BLaER1 (cell line): ENCODE data around the gene ENOX2.
A peak's percentile ranks its signal among the peaks of the same experiment; 100 is the strongest.

Source experiments
- H3K27ac ChIP-seq: shearing (Covaris generic); formaldehyde crosslinking; 2 replicates; pipeline ENCODE4 v1.8.1; 2022
- H3K27me3 ChIP-seq: shearing (Covaris generic); formaldehyde crosslinking; 2 replicates; pipeline ENCODE4 v1.8.1; 2022
- H3K36me3 ChIP-seq: shearing (Covaris generic); formaldehyde crosslinking; 2 replicates; pipeline ENCODE4 v1.8.1; 2022
- H3K4me1 ChIP-seq: shearing (Covaris generic); formaldehyde crosslinking; 2 replicates; pipeline ENCODE4 v1.8.1; 2022
- H3K4me2 ChIP-seq: shearing (Covaris generic); formaldehyde crosslinking; 2 replicates; pipeline ENCODE4 v1.8.1; 2022
- H3K4me3 ChIP-seq: shearing (Covaris generic); formaldehyde crosslinking; 2 replicates; pipeline ENCODE4 v1.8.1; 2022
- H3K9ac ChIP-seq: shearing (Covaris generic); formaldehyde crosslinking; 2 replicates; pipeline ENCODE4 v1.8.1; 2022
- H3K9me3 ChIP-seq: shearing (Covaris generic); formaldehyde crosslinking; 2 replicates; pipeline ENCODE4 v1.8.1; 2022
- H4K20me1 ChIP-seq: shearing (Covaris generic); formaldehyde crosslinking; 2 replicates; pipeline ENCODE4 v1.8.1; 2022
- Cebpa-rat ChIP-seq: shearing (Covaris generic); IDR thresholded peaks from 2 replicates; pipeline ENCODE4 v1.8.1; 2022

ENOX2 gene

GRCh38 chrX:130741584-130741983 lies 161.4 kb downstream of the ENOX2 start:
- no peak overlapping the region for H3K4me2 ChIP-seq
- no peaks in the 10 kb centered on the region for H3K36me3 ChIP-seq
- H3K4me1 ChIP-seq: no peaks in the 10 kb centered on the region
- no peak overlapping the region for H3K9ac ChIP-seq
- no peak overlapping the region for H3K4me3 ChIP-seq
- H3K9me3 ChIP-seq: no peaks in the 10 kb centered on the region
- peaks cover 91% of the 10 kb centered on the region for H3K27me3 ChIP-seq
- no peak overlapping the region for H3K27ac ChIP-seq
- no peak for TF ChIP-seq Cebpa-rat
- H4K20me1 ChIP-seq: peaks cover 14% of the 10 kb centered on the region; the same call in 1 of the 2 replicates

- Histone ChIP-seq H3K9me3 (no peaks in the 10 kb centered on the region), H3K27me3 (peaks cover 91% of the 10 kb centered on the region), H3K27ac (no peak overlapping the region), H3K4me3 (no peak overlapping the region), H3K36me3 (no peaks in the 10 kb centered on the region), H4K20me1 (peaks cover 12% of the 10 kb centered on the region; the same call in 1 of the 2 replicates), H3K4me2 (no peak overlapping the region), H3K9ac (no peak overlapping the region), H3K4me1 (no peaks in the 10 kb centered on the region)
- TF ChIP-seq Cebpa-rat: no peak
Measured at GRCh38 chrX:130741151-130741550, 161.9 kb downstream of the ENOX2 start.

GRCh38 chrX:130738638-130739195 lies 164.3 kb downstream of the ENOX2 start:
- Histone ChIP-seq H3K27ac (no peak overlapping the region), H3K9ac (no peak overlapping the region), H3K4me1 (no peaks in the 10 kb centered on the region), H3K4me3 (no peak overlapping the region), H3K36me3 (no peaks in the 10 kb centered on the region), H3K9me3 (no peaks in the 10 kb centered on the region), H3K4me2 (no peak overlapping the region), H3K27me3 (peaks cover 91% of the 10 kb centered on the region), H4K20me1 (peaks cover 12% of the 10 kb centered on the region; the same call in 1 of the 2 replicates)
- TF ChIP-seq Cebpa-rat: no peak

- TF ChIP-seq Cebpa-rat: no peak
- no peaks in the 10 kb centered on the region for H3K4me1 ChIP-seq
- H4K20me1 ChIP-seq: peaks cover 7% of the 10 kb centered on the region; the same call in 1 of the 2 replicates
- H3K9me3 ChIP-seq: peaks cover 14% of the 10 kb centered on the region
- H3K9ac ChIP-seq: no peak overlapping the region
- no peak overlapping the region for H3K27ac ChIP-seq
- no peak overlapping the region for H3K4me2 ChIP-seq
- no peaks in the 10 kb centered on the region for H3K36me3 ChIP-seq
- H3K27me3 ChIP-seq: peaks cover 77% of the 10 kb centered on the region
- H3K4me3 ChIP-seq: no peak overlapping the region
Measured at GRCh38 chrX:130734713-130735112, 168.3 kb downstream of the ENOX2 start.

- no peak for TF ChIP-seq Cebpa-rat
- no peaks in the 10 kb centered on the region for H3K4me1 ChIP-seq
Measured at GRCh38 chrX:130728208-130728607, 174.8 kb downstream of the ENOX2 start.

GRCh38 chrX:130726661-130727060 lies 176.3 kb downstream of the ENOX2 start:
- H3K9me3 ChIP-seq: peaks cover 23% of the 10 kb centered on the region
- H3K27ac ChIP-seq: no peak overlapping the region
- peaks cover 85% of the 10 kb centered on the region for H3K27me3 ChIP-seq
- no peak overlapping the region for H3K4me2 ChIP-seq
- peaks cover 7% of the 10 kb centered on the region for H3K36me3 ChIP-seq
- no peak overlapping the region for H3K9ac ChIP-seq
- H3K4me1 ChIP-seq: no peaks in the 10 kb centered on the region
- H4K20me1 ChIP-seq: no peaks in the 10 kb centered on the region; the same call in 1 of the 2 replicates
- TF ChIP-seq Cebpa-rat: no peak
- no peak overlapping the region for H3K4me3 ChIP-seq

More at GRCh38 chrX:130728208-130728607, 174.8 kb downstream of the ENOX2 start:
- H4K20me1 ChIP-seq: no peaks in the 10 kb centered on the region
- no peak overlapping the region for H3K9ac ChIP-seq
- peaks cover 80% of the 10 kb centered on the region for H3K27me3 ChIP-seq
- no peak overlapping the region for H3K4me2 ChIP-seq
- H3K27ac ChIP-seq: no peak overlapping the region
- H3K4me3 ChIP-seq: 0 out of 2 replicates have a peak overlapping the region, but pooled peaks have one; percentile 12
- H3K9me3 ChIP-seq: peaks cover 35% of the 10 kb centered on the region
- peaks cover 7% of the 10 kb centered on the region for H3K36me3 ChIP-seq

GRCh38 chrX:130725519-130725918 lies 177.5 kb downstream of the ENOX2 start:
- no peak overlapping the region for H3K4me2 ChIP-seq
- peaks cover 7% of the 10 kb centered on the region for H3K36me3 ChIP-seq
- H3K9ac ChIP-seq: no peak overlapping the region
- TF ChIP-seq Cebpa-rat: no peak
- H4K20me1 ChIP-seq: no peaks in the 10 kb centered on the region; the same call in 1 of the 2 replicates
- peaks cover 94% of the 10 kb centered on the region for H3K27me3 ChIP-seq
- peaks cover 21% of the 10 kb centered on the region for H3K9me3 ChIP-seq
- H3K4me3 ChIP-seq: no peak overlapping the region
- H3K4me1 ChIP-seq: no peaks in the 10 kb centered on the region
- H3K27ac ChIP-seq: no peak overlapping the region

GRCh38 chrX:130719413-130719812 lies 183.6 kb downstream of the ENOX2 start:
- Histone ChIP-seq H3K4me1 (no peaks in the 10 kb centered on the region), H3K9ac (no peak overlapping the region), H3K36me3 (no peaks in the 10 kb centered on the region), H4K20me1 (peaks cover 17% of the 10 kb centered on the region; the same call in 1 of the 2 replicates), H3K27me3 (peaks cover 94% of the 10 kb centered on the region), H3K4me2 (no peak overlapping the region), H3K27ac (no peak overlapping the region), H3K4me3 (no peak overlapping the region), H3K9me3 (no peaks in the 10 kb centered on the region)
- TF ChIP-seq Cebpa-rat: no peak

GRCh38 chrX:130718137-130718536 lies 184.9 kb downstream of the ENOX2 start:
- Histone ChIP-seq H3K27ac (no peak overlapping the region), H3K36me3 (no peaks in the 10 kb centered on the region), H3K9me3 (no peaks in the 10 kb centered on the region), H3K27me3 (peaks cover 94% of the 10 kb centered on the region), H3K4me2 (no peak overlapping the region), H4K20me1 (peaks cover 19% of the 10 kb centered on the region; the same call in 1 of the 2 replicates), H3K9ac (no peak overlapping the region), H3K4me3 (no peak overlapping the region), H3K4me1 (no peaks in the 10 kb centered on the region)
- TF ChIP-seq Cebpa-rat: no peak

- Histone ChIP-seq H3K9me3 (no peaks in the 10 kb centered on the region), H3K4me1 (no peaks in the 10 kb centered on the region), H3K36me3 (no peaks in the 10 kb centered on the region), H3K4me2 (no peak overlapping the region), H3K4me3 (no peak overlapping the region), H3K9ac (no peak overlapping the region), H4K20me1 (peaks cover 22% of the 10 kb centered on the region; the same call in 1 of the 2 replicates), H3K27me3 (peaks cover 92% of the 10 kb centered on the region), H3K27ac (no peak overlapping the region)
- TF ChIP-seq Cebpa-rat: no peak
Measured at GRCh38 chrX:130716781-130717413, 186.1 kb downstream of the ENOX2 start.
